Tibial artery (tissue), 4 donors: ENCODE results near the gene RASA2.

Experiments used
- DNase-seq, 2 donors: peaks; one replicate each; pipeline ENCODE4 v3.0.0-alpha.2; 2019
- H3K27ac ChIP-seq, 2 donors: fragments of 200-600 bp; sonication (generic) in 1 of 2; 1 replicate in 1 of 2; 2 replicates in 1 of 2; pipeline ENCODE4 v1.5.1; 2018 to 2019; ENCODE audit warnings: mild to moderate bottlenecking in 1 of 2
- H3K27me3 ChIP-seq, 2 donors: fragments of 200-600 bp; sonication (generic) in 1 of 2; one replicate each; pipeline versions ENCODE4 v1.5.1 to v1.6.0; 2016 to 2019
- H3K36me3 ChIP-seq, 3 donors: fragments of 200-600 bp; sonication (generic) in 2 of 3; one replicate each; pipeline ENCODE4 v1.5.1; 2016 to 2019; ENCODE audit warnings: mild to moderate bottlenecking in 2 of 3
- H3K4me1 ChIP-seq, 4 donors: fragments of 200-600 bp; sonication (generic) in 2 of 4; 1 replicate in 3 of 4; 2 replicates in 1 of 4; pipeline ENCODE4 v1.5.1; 2016 to 2019
- H3K4me3 ChIP-seq, 2 donors: fragments of 200-600 bp; sonication (generic) in 1 of 2; 1 replicate in 1 of 2; 2 replicates in 1 of 2; pipeline ENCODE4 v1.5.1; 2018 to 2019; ENCODE audit warnings: mild to moderate bottlenecking in 2 of 2
- H3K9me3 ChIP-seq, 3 donors: fragments of 200-600 bp; sonication (generic) in 1 of 3; one replicate each; pipeline ENCODE4 v1.5.1; 2016 to 2019
- intact Hi-C: fragments of 100-400 bp; cut with DNase I; formaldehyde crosslinking; loops from one replicate; pipeline ENCODE4 v1.15.0; 2023; ENCODE audit warnings: low total_unique reads
- TF ChIP-seq, protein P1 (sequence below), 2 experiments: fragments of 200-600 bp in 1 of 2; fragments of 450-650 bp in 1 of 2; IDR thresholded peaks; one replicate each; pipeline ENCODE4 v1.5.1; 2017 to 2019; ENCODE audit warnings: antibody characterized with exemption in 2 of 2, mild to moderate bottlenecking in 1 of 2, moderate library complexity in 1 of 2

RASA2 gene

DNA sequence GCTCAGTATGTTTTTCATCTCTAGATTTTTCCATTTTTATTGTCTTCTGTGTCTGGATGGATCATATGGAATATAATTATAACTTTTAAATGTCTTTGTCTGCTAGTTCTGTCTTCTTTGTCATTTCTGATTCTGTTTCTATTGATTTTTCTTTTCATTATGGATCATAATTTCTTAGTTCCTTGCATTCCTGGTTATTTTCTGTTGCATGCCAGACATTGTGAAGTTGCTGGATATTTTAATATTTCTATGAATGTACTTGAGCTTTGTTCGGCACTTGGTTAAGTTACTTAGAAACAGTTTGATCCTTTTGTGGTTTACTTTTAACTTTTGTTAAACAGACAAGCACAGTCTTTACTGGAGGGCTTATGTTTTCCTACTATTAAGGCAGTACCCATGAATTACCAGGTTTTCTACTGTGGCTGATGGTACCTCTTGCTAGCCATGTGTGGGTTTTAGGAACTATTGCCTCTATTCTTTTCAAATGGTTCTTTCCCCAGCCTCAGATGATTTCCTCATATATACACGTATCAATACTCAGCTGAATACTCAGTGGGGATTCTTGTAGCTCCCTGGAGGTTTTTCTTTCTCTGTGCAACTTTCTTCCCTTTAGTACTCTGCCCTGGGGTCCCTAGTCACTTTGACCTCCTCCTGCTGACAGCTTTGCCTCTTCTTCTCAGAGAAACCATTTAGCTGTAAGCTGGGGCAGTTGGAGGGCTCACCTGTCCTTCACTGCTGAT lies 64.3 kb downstream of the RASA2 start:
- DNase-seq: no peak
- H3K27ac ChIP-seq: no peak overlapping the region
- intact Hi-C loops: no loop called here
- no peaks in the 10 kb centered on the region for H3K27me3 ChIP-seq
- TF ChIP-seq, protein P1, sequence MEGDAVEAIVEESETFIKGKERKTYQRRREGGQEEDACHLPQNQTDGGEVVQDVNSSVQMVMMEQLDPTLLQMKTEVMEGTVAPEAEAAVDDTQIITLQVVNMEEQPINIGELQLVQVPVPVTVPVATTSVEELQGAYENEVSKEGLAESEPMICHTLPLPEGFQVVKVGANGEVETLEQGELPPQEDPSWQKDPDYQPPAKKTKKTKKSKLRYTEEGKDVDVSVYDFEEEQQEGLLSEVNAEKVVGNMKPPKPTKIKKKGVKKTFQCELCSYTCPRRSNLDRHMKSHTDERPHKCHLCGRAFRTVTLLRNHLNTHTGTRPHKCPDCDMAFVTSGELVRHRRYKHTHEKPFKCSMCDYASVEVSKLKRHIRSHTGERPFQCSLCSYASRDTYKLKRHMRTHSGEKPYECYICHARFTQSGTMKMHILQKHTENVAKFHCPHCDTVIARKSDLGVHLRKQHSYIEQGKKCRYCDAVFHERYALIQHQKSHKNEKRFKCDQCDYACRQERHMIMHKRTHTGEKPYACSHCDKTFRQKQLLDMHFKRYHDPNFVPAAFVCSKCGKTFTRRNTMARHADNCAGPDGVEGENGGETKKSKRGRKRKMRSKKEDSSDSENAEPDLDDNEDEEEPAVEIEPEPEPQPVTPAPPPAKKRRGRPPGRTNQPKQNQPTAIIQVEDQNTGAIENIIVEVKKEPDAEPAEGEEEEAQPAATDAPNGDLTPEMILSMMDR (IDR thresholded peaks at IDR 0.05): no peak
- peaks cover 0 to 10% (median 0%) of the 10 kb centered on the region in 4 donors for H3K4me1 ChIP-seq
- peaks cover 3 to 16% (median 10%) of the 10 kb centered on the region in 3 donors for H3K36me3 ChIP-seq
- no peaks in the 10 kb centered on the region for H3K9me3 ChIP-seq
- H3K4me3 ChIP-seq: no peak overlapping the region

DNA sequence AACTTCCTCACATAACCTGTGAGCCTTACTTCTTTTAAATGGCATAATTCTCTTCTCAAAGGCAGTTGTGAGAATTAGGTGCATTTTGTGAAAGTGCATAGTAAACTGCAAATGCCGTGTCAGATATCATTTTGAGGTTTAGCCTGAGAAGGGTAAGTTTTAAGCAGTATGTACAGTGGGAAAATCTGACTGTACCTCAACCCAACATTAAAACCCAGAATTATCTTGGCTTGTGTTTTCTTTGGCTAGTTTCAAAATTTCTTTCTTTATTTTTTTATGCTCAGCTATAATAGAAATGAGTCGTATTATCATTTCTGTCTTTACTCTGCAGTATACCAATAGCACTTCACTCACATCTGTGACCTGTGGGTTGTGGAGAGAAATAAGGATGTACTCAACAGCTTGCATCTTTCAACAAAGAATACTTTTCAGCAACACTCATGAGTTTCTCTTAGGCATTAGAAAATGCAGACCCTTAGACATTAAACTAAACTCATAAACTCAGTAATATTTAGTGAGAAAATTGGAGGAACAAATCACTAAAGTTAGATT lies 65.7 kb downstream of the RASA2 start:
- no peak overlapping the region for H3K4me3 ChIP-seq
- no peak overlapping the region for H3K27ac ChIP-seq
- no peaks in the 10 kb centered on the region for H3K9me3 ChIP-seq
- intact Hi-C loops: no loop called here
- H3K4me1 ChIP-seq: peaks cover 0 to 10% (median under 1%) of the 10 kb centered on the region in 4 donors
- H3K27me3 ChIP-seq: no peaks in the 10 kb centered on the region
- peaks cover 3 to 26% (median 9%) of the 10 kb centered on the region in 3 donors for H3K36me3 ChIP-seq
- DNase-seq: no peak
- TF ChIP-seq, protein P1 (IDR thresholded peaks at IDR 0.05): no peak

DNA sequence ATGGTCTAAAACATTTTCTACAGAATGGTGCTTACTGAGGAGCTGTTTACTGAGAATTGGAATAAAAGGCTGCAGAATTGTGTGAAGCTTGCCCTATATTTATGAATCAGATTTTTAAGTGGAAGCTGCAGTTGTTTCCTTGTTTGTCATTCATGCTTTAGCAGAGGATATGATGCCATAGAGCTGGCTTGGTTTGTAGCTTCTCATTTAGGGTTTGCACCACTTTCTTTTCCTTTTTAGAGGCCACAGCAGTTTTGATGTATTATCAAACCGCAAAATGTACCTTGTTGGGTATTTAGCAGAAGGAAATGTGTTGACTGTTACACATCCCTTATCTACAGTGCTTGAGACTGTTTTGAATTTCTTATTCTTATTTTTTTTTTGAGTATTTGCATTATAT lies 66.2 kb downstream of the RASA2 start:
- no peak overlapping the region for H3K4me3 ChIP-seq
- peaks cover 0 to 10% (median 2%) of the 10 kb centered on the region in 4 donors for H3K4me1 ChIP-seq
- H3K9me3 ChIP-seq: no peaks in the 10 kb centered on the region
- H3K27me3 ChIP-seq: no peaks in the 10 kb centered on the region
- TF ChIP-seq, protein P1 (IDR thresholded peaks at IDR 0.05): no peak
- no peak overlapping the region for H3K27ac ChIP-seq
- intact Hi-C loops: no loop called here
- H3K36me3 ChIP-seq: peaks cover 3 to 26% (median 4%) of the 10 kb centered on the region in 3 donors
- no peak for DNase-seq

DNA sequence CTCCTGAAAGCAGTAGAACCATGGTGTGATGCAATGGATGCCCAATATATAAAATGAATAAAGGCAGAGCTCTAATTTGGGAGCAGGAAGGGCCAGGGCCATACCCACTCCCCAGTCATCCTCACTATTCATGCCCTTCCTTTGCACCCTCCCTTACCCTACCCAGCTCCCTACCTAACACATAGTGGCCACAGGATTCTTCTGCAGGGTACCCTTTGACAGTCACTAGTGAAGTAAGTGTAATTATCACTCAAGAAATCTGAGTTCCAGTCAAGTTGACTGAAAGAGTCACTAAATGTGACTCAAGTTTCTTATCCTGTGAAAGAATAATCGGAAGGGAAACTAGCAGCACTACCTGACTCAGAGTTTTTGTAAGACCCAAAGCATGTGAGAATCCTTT lies 69.2 kb downstream of the RASA2 start:
- peaks cover 0 to 24% (median 3%) of the 10 kb centered on the region in 3 donors for H3K36me3 ChIP-seq
- no peak overlapping the region for H3K27ac ChIP-seq
- no peak overlapping the region for H3K4me3 ChIP-seq
- intact Hi-C loops: no loop called here
- H3K9me3 ChIP-seq: no peaks in the 10 kb centered on the region
- TF ChIP-seq, protein P1 (IDR thresholded peaks at IDR 0.05): no peak
- H3K4me1 ChIP-seq: peaks cover 0 to 18% (median 3%) of the 10 kb centered on the region in 4 donors
- H3K27me3 ChIP-seq: no peaks in the 10 kb centered on the region
- DNase-seq: no peak

DNA sequence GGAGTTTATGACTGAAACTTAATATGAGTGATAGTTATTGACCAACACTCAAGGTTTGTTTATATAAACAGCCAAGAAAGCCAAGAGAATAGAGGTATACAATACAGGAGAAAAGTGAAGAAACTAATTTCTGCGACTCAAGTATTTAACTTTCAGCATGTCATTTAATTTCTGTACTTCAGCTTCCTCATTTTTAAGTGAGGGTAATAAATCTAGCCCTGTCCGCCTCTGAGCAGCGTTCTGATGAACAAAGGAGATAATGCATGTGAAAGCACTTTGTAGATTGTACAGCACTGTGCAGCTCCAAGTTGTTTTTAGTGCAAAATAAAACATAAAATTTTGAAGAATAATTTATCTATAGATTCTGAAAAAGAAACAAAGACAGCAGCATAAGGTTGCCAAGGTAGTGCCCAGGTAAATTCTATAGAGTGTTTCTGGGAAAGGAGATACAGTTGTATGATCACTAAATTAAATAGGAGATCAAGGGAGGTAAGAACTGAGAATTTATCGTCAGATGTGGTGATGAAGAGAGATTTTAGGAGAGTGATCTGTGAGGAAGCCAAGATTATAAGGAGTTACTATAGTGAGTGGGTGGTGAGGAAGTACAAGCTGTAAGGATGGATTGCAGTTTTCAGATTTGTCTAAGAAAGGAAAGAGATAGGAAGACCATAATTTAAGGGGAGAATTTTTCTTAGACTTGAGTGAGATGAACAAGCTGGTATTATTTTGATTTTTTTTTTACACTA lies 71.3 kb downstream of the RASA2 start:
- Histone ChIP-seq H3K27me3 (no peaks in the 10 kb centered on the region), H3K27ac (no peak overlapping the region), H3K36me3 (peaks cover 0 to 20% (median 0%) of the 10 kb centered on the region in 3 donors), H3K4me3 (no peak overlapping the region), H3K9me3 (no peaks in the 10 kb centered on the region), H3K4me1 (peaks cover 0 to 13% (median 4%) of the 10 kb centered on the region in 4 donors)
- DNase-seq: no peak
- TF ChIP-seq, protein P1 (IDR thresholded peaks at IDR 0.05): no peak
- intact Hi-C loops: no loop called here
